H1 (cell line): ENCODE results near the gene NMRK1. TPM values are rescaled to one million over a fixed set of nuclear protein-coding genes. Genes with fewer than 3 reads are reported as not detected.

Experiments used
- CHD7 ChIP-seq: fragments of 300-600 bp; sonication (generic); IDR thresholded peaks from 2 replicates; pipeline ENCODE4 v1.7.1; 2012; ENCODE audit warnings: low read length, moderate library complexity, mild to moderate bottlenecking, inconsistent platforms; ENCODE audit not compliant: insufficient replicate concordance
- PHF8 ChIP-seq: fragments of 200-600 bp; sonication (generic); conservative IDR thresholded peaks from 2 replicates; pipeline ENCODE4 v1.7.1; 2012; ENCODE audit warnings: low read depth, mild to moderate bottlenecking, inconsistent platforms, low read length, moderate library complexity
- polyA plus RNA-seq, 7 experiments: library from polyadenylated mRNA; depleted of rRNA in 3 of 7; stranded (reverse) in 5 of 7; unstranded in 2 of 7; fragments of >200 nt in 5 of 7; fragments of 200-250 nt in 2 of 7; gene quantifications; 1 replicate in 5 of 7; 2 replicates in 1 of 7; 4 replicates in 1 of 7; pipeline versions ENCODE4 v1.2.1 to v1.2.3, GENCODE V29; 2011 to 2013; ENCODE audit warnings: missing spikeins in 2 of 7, mixed read lengths in 2 of 7
- total RNA-seq: library from RNA; stranded (reverse); fragmentation: NEBNext Ultra II Directional; extraction: Animal tissue kit (Norgen Biotek cat#: 25700); gene quantifications from 2 replicates; pipeline ENCODE4 v1.2.1, GENCODE V29; 2021

Gene NMRK1
- total and polyA plus RNA-seq, 2 of the 8 experiments (the other 6 are each of a cell fraction or from before 2014, with no cell fraction given): 5.8 to 8.1 TPM

GRCh38 chr9:75112789-75113188, 24.8 kb upstream of the NMRK1 start (continued):
- TF ChIP-seq CHD7 (no peak), PHF8 (no peak)
- TF ChIP-seq, all 59 proteins: peak for 0
